H1 (cell line): Measurements from ENCODE around the gene SPDYC. TPM values are rescaled to one million over a fixed set of nuclear protein-coding genes. Genes with fewer than 3 reads are reported as not detected.

ENCODE experiments used
- CTCF ChIA-PET: fragments of 300-600 bp; sonication (Branson Sonifier 250); formaldehyde crosslinking; loops from one replicate; lab custom pipeline; 2021; ENCODE audit not compliant: partially characterized antibody; lab: Charles Lee
- POLR2A ChIA-PET: fragments of 300-600 bp; sonication (Branson Sonifier 250); formaldehyde crosslinking; loops from one replicate; lab custom pipeline; 2021; ENCODE audit warnings: inconsistent platforms; ENCODE audit not compliant: partially characterized antibody; lab: Charles Lee
- DNase-seq, 2 experiments: peaks; one replicate each; pipeline versions ENCODE4 v3.0.0 to v3.0.0-alpha.2; 2010 to 2022; ENCODE audit warnings: low spot score in 2 of 2, low read depth in 1 of 2, mixed read lengths in 1 of 2
- FAIRE-seq: peaks from 2 replicates; lab custom pipeline; 2011; peaks lifted over from hg19 to GRCh38; lab: Jason Lieb, UNC
- H2AFZ ChIP-seq: 2 replicates; pipeline ENCODE4 v1.8.1; 2012; ENCODE audit warnings: low read length, inconsistent platforms
- H2AK5ac ChIP-seq: 2 replicates; pipeline ENCODE4 v1.6.1; 2013; ENCODE audit warnings: low read depth, low read length
- H2BK120ac ChIP-seq: replicated peaks from 2 replicates; pipeline ENCODE3; 2013; ENCODE audit warnings: low read depth, low read length, inconsistent platforms
- H2BK12ac ChIP-seq: 2 replicates; pipeline ENCODE4 v1.6.1; 2013; ENCODE audit warnings: low read depth, low read length
- H2BK15ac ChIP-seq: 2 replicates; pipeline ENCODE4 v1.6.1; 2013; ENCODE audit warnings: low read length
- H2BK20ac ChIP-seq: 2 replicates; pipeline ENCODE4 v1.6.1; 2013; ENCODE audit warnings: low read length
- H2BK5ac ChIP-seq: 2 replicates; pipeline ENCODE4 v1.6.1; 2013; ENCODE audit warnings: low read depth, low read length
- H3K14ac ChIP-seq: 2 replicates; pipeline ENCODE4 v1.6.1; 2013; ENCODE audit warnings: inconsistent platforms; ENCODE audit not compliant: insufficient read length
- H3K18ac ChIP-seq: 2 replicates; pipeline ENCODE4 v1.6.1; 2013; ENCODE audit warnings: low read length; ENCODE audit errors: extremely low read depth
- H3K23ac ChIP-seq: 2 replicates; pipeline ENCODE4 v1.6.1; 2013; ENCODE audit warnings: inconsistent platforms; ENCODE audit not compliant: insufficient read length
- H3K23me2 ChIP-seq: 2 replicates; pipeline ENCODE4 v1.6.1; 2013; ENCODE audit warnings: low read depth, low read length
- H3K27ac ChIP-seq: 2 replicates; pipeline ENCODE4 v1.6.1; 2011; ENCODE audit warnings: low read depth, low read length, inconsistent platforms
- H3K27me3 ChIP-seq, 4 experiments: replicated peaks in 1 of 4; 1 replicate in 1 of 4; 2 replicates in 3 of 4; pipeline versions ENCODE4 v1.6.1 to v1.8.1; 2011 to 2013; ENCODE audit warnings: low read length in 3 of 4, mild to moderate bottlenecking in 3 of 4, inconsistent platforms in 2 of 4, mixed read lengths in 2 of 4, moderate library complexity in 1 of 4; ENCODE audit not compliant: control insufficient read depth in 3 of 4, insufficient read depth in 3 of 4; ENCODE audit errors: extremely low read depth in 1 of 4
- H3K36me3 ChIP-seq, 4 experiments: 2 replicates each; pipeline versions ENCODE4 v1.6.1 to v1.8.1; 2011 to 2013; ENCODE audit warnings: mild to moderate bottlenecking in 4 of 4, low read length in 3 of 4, moderate library complexity in 2 of 4, control low read depth in 1 of 4, inconsistent platforms in 1 of 4; ENCODE audit not compliant: insufficient read depth in 4 of 4, control insufficient read depth in 2 of 4
- H3K4ac ChIP-seq: replicated peaks from 2 replicates; pipeline ENCODE3; 2013; ENCODE audit warnings: low read length, low read depth, mixed read lengths, inconsistent platforms; ENCODE audit not compliant: insufficient read length
- H3K4me1 ChIP-seq, 4 experiments: replicated peaks in 1 of 4; 1 replicate in 1 of 4; 2 replicates in 3 of 4; pipeline versions ENCODE4 v1.6.1 to v1.8.1; 2011 to 2013; ENCODE audit warnings: low read length in 3 of 4, inconsistent platforms in 2 of 4, mixed read lengths in 1 of 4; ENCODE audit not compliant: insufficient read depth in 4 of 4, control insufficient read depth in 3 of 4
- H3K4me2 ChIP-seq, 2 experiments: 2 replicates each; pipeline versions ENCODE4 v1.6.1 to v1.8.1; 2011 to 2013; ENCODE audit warnings: low read depth in 2 of 2, low read length in 2 of 2, control low read depth in 1 of 2, inconsistent platforms in 1 of 2, mild to moderate bottlenecking in 1 of 2; ENCODE audit not compliant: insufficient read depth in 1 of 2
- H3K4me3 ChIP-seq, 4 experiments: fragments of 200-600, 300-600 bp in 1 of 4; sonication (generic), shearing (Covaris generic), sonication (Bioruptor Twin) in 1 of 4; 2 replicates each; pipeline versions ENCODE4 v1.5.1 to v1.8.1; 2011 to 2016; ENCODE audit warnings: low read length in 4 of 4, low read depth in 3 of 4, control low read depth in 2 of 4, inconsistent platforms in 2 of 4, mild to moderate bottlenecking in 2 of 4, mixed read lengths in 1 of 4, moderate library complexity in 1 of 4; ENCODE audit not compliant: insufficient read depth in 2 of 4; ENCODE audit errors: extremely low read depth in 1 of 4
- H3K56ac ChIP-seq: replicated peaks from 2 replicates; pipeline ENCODE3; 2013; ENCODE audit warnings: low read depth, mild to moderate bottlenecking, mixed read lengths, low read length, inconsistent platforms; ENCODE audit not compliant: insufficient read length
- H3K79me1 ChIP-seq: 2 replicates; pipeline ENCODE4 v1.6.1; 2013; ENCODE audit warnings: low read depth, low read length, control low read depth
- H3K79me2 ChIP-seq, 2 experiments: 2 replicates each; pipeline versions ENCODE4 v1.6.1 to v1.8.1; 2012 to 2013; ENCODE audit warnings: low read length in 2 of 2, mild to moderate bottlenecking in 2 of 2, inconsistent platforms in 1 of 2; ENCODE audit not compliant: insufficient read depth in 2 of 2, control insufficient read depth in 1 of 2
- H3K9ac ChIP-seq, 4 experiments: replicated peaks in 1 of 4; 1 replicate in 1 of 4; 2 replicates in 3 of 4; pipeline versions ENCODE4 v1.6.1 to v1.8.1; 2011 to 2013; ENCODE audit warnings: low read depth in 3 of 4, low read length in 3 of 4, control low read depth in 2 of 4, mild to moderate bottlenecking in 2 of 4, moderate library complexity in 2 of 4, inconsistent platforms in 1 of 4; ENCODE audit errors: extremely low read depth in 1 of 4
- H3K9me3 ChIP-seq, 2 experiments: 2 replicates each; pipeline versions ENCODE4 v1.6.1 to v1.8.1; 2012 to 2013; ENCODE audit warnings: mild to moderate bottlenecking in 2 of 2, moderate library complexity in 2 of 2, control low read depth in 1 of 2, inconsistent platforms in 1 of 2, low read depth in 1 of 2, low read length in 1 of 2, mixed read lengths in 1 of 2; ENCODE audit not compliant: insufficient read depth in 2 of 2
- H4K20me1 ChIP-seq, 2 experiments: replicated peaks in 1 of 2; 2 replicates each; pipeline versions ENCODE3 to v1.8.1; 2011 to 2013; ENCODE audit warnings: inconsistent platforms in 2 of 2, low read length in 2 of 2, mild to moderate bottlenecking in 1 of 2; ENCODE audit not compliant: insufficient read depth in 2 of 2, control insufficient read depth in 1 of 2
- H4K5ac ChIP-seq: 2 replicates; pipeline ENCODE4 v1.6.1; 2013; ENCODE audit warnings: low read length, low read depth, mixed read lengths, inconsistent platforms; ENCODE audit not compliant: insufficient read length
- H4K8ac ChIP-seq: 2 replicates; pipeline ENCODE4 v1.8.0; 2013; ENCODE audit warnings: mild to moderate bottlenecking, moderate library complexity, low read length, inconsistent platforms; ENCODE audit not compliant: insufficient read depth; ENCODE audit errors: extremely low read depth
- H4K91ac ChIP-seq: replicated peaks from 2 replicates; pipeline ENCODE3; 2013; ENCODE audit warnings: low read length, mixed read lengths, inconsistent platforms; ENCODE audit not compliant: insufficient read length
- BCL11A ChIP-seq, 2 experiments: IDR thresholded peaks; one replicate each; pipeline ENCODE4 v1.6.1; 2011; ENCODE audit warnings: low read depth in 2 of 2, low read length in 2 of 2, mild to moderate bottlenecking in 2 of 2
- CREB1 ChIP-seq: IDR thresholded peaks from 2 replicates; pipeline ENCODE4 v1.6.1; 2012; ENCODE audit warnings: inconsistent platforms
- CTBP2 ChIP-seq: IDR thresholded peaks from 2 replicates; pipeline ENCODE4 v1.7.0; 2011; ENCODE audit warnings: borderline replicate concordance, mild to moderate bottlenecking, moderate library complexity, mixed read lengths, low read length; ENCODE audit not compliant: insufficient read depth, insufficient read length
- EP300 ChIP-seq, 2 experiments: IDR thresholded peaks; 1 replicate in 1 of 2; 2 replicates in 1 of 2; pipeline ENCODE4 v1.6.1; 2011 to 2012; ENCODE audit warnings: low read depth in 2 of 2, low read length in 2 of 2, mild to moderate bottlenecking in 2 of 2, borderline replicate concordance in 1 of 2, inconsistent platforms in 1 of 2, moderate library complexity in 1 of 2
- JUN ChIP-seq: IDR thresholded peaks from 2 replicates; pipeline ENCODE4 v1.6.1; 2011; ENCODE audit warnings: low read depth, mild to moderate bottlenecking, improper control_type of control experiment, low read length
- NANOG ChIP-seq: IDR thresholded peaks from 2 replicates; pipeline ENCODE4 v1.6.1; 2011; ENCODE audit warnings: low read length, low read depth, mild to moderate bottlenecking, inconsistent platforms; ENCODE audit not compliant: insufficient read depth, poor library complexity, severe bottlenecking
- RBBP5 ChIP-seq: IDR thresholded peaks from 2 replicates; pipeline ENCODE4 v1.7.1; 2012; ENCODE audit warnings: low read depth, mild to moderate bottlenecking, inconsistent platforms, low read length, moderate library complexity, borderline replicate concordance
- TBP ChIP-seq: IDR thresholded peaks from 2 replicates; pipeline ENCODE4 v1.6.1; 2011; ENCODE audit warnings: low read depth, low read length, improper control_type of control experiment
- WGBS, 2 experiments: shearing (Covaris generic) in 1 of 2; methylation state at CpG; one replicate each; pipeline versions ENCODE4 v1.1.6 to v1.1.7; 2013 to 2015; ENCODE audit warnings: low lambda C conversion rate in 2 of 2, mixed read lengths in 2 of 2, inconsistent platforms in 1 of 2, low coverage in 1 of 2, missing lambda C conversion rate in 1 of 2; ENCODE audit not compliant: insufficient replicate concordance in 2 of 2, insufficient coverage in 1 of 2, insufficient read length in 1 of 2; ENCODE audit errors: extremely low coverage in 1 of 2, missing lambda C conversion rate in 1 of 2; 5-methylcytosine and 5-hydroxymethylcytosine counted together
- polyA plus RNA-seq, 7 experiments: library from polyadenylated mRNA; depleted of rRNA in 3 of 7; stranded (reverse) in 5 of 7; unstranded in 2 of 7; fragments of >200 nt in 5 of 7; fragments of 200-250 nt in 2 of 7; gene quantifications; 1 replicate in 5 of 7; 2 replicates in 1 of 7; 4 replicates in 1 of 7; pipeline versions ENCODE4 v1.2.1 to v1.2.3, GENCODE V29; 2011 to 2013; ENCODE audit warnings: missing spikeins in 2 of 7, mixed read lengths in 2 of 7
- total RNA-seq: library from RNA; stranded (reverse); fragmentation: NEBNext Ultra II Directional; extraction: Animal tissue kit (Norgen Biotek cat#: 25700); gene quantifications from 2 replicates; pipeline ENCODE4 v1.2.1, GENCODE V29; 2021

SPDYC gene
- total and polyA plus RNA-seq, 2 of the 8 experiments (the other 6 are each of a cell fraction or from before 2014, with no cell fraction given), result 0.15 TPM; not detected in 1

- Histone ChIP-seq H2AFZ (no peak within 1 kb of the TSS; the same call in 1 of the 2 replicates), H4K20me1 (peaks cover 0 to 5% of the 10 kb centered on the region in 2 experiments), H3K9me3 (no peaks in the 10 kb centered on the region), H3K56ac (peak within 1 kb of the TSS; percentile 73), H3K23ac (no peak within 1 kb of the TSS), H3K79me1 (peaks cover 9% of the 10 kb centered on the region; the same call in 1 of the 2 replicates), H2BK120ac (peak within 1 kb of the TSS; percentile 35), H3K4ac (no peak within 1 kb of the TSS), H4K5ac (peak within 1 kb of the TSS; percentile 80), H2AK5ac (no peak within 1 kb of the TSS), H3K4me2 (peak within 1 kb of the TSS; percentile 72 to 92), H4K8ac (peak within 1 kb of the TSS; percentile 84), H3K36me3 (peaks cover 0 to 10% (median under 1%) of the 10 kb centered on the region in 4 experiments; a peak in 4 of 8 replicates), H3K4me1 (peaks cover 7 to 38% (median 26%) of the 10 kb centered on the region in 4 experiments), H3K18ac (peak within 1 kb of the TSS; percentile 96), H2BK15ac (peak within 1 kb of the TSS; percentile 40; the same call in 1 of the 2 replicates), H3K14ac (no peak within 1 kb of the TSS), H3K27me3 (no peaks in the 10 kb centered on the region), H4K91ac (peak within 1 kb of the TSS; percentile 61), H2BK5ac (peak within 1 kb of the TSS; percentile 91), H2BK12ac (peak within 1 kb of the TSS; percentile 43; the same call in 1 of the 2 replicates), H3K9ac (peak within 1 kb of the TSS; percentile 15 to 68 (median 49); a peak in 6 of 7 replicates), H2BK20ac (no peak within 1 kb of the TSS), H3K27ac (peak within 1 kb of the TSS; percentile 64; the same call in 1 of the 2 replicates), H3K23me2 (peaks cover 10% of the 10 kb centered on the region), H3K79me2 (peaks cover 0 to 13% of the 10 kb centered on the region in 2 experiments; a peak in 2 of 4 replicates), H3K4me3 (peak within 1 kb of the TSS; percentile 65 to 82 (median 74))
- DNase-seq (peak in 1 of 2 experiments; percentile 89), FAIRE-seq (no peak)
- CTCF ChIA-PET, result interaction anchor here (0.7 to 7.3 kb wide), 20 partner anchors 9 to 105 kb away, joined by 3 to 47 read pairs (median 4); partner anchors contain the start of genes FAU and MRPL49
- POLR2A ChIA-PET, result interaction anchor here (0.9 to 4.9 kb wide), 25 partner anchors 12 to 327 kb away, joined by 3 to 35 read pairs (median 5); partner anchors contain the start of genes FAU, MALAT1, MRPL49 and POLA2
- WGBS, 2 experiments, result 1% methylated on average over 20 of the region's 43 CpGs; no CpG with 5 or more reads in 1 of the 2 experiments
- no peak for TF ChIP-seq JUN
- TF ChIP-seq TBP, result no peak
- no peak for TF ChIP-seq NANOG
- no peak for TF ChIP-seq CTBP2
- no peak for TF ChIP-seq CREB1
- TF ChIP-seq BCL11A (IDR thresholded peaks at IDR 0.05; ENCODE audit: low read depth in 2 of 2, low read length in 2 of 2), result no peak
- no peak for TF ChIP-seq EP300 (IDR thresholded peaks at IDR 0.05; ENCODE audit: borderline replicate concordance in 1 of 2, low read depth in 2 of 2, low read length in 2 of 2)
- TF ChIP-seq RBBP5, result 0 out of 2 replicates have a peak, but pooled peaks have one; percentile 14
Measured at GRCh38 chr11:65181569-65182257, 11.7 kb downstream of the SPDYC start, which contains the start of gene CAPN1. TSS of gene CAPN1 (plus strand) at chr11:65181928. CDS start at chr11:65182702, 774 bp downstream.
